Right renal pelvis (tissue), 4 donors: ENCODE data around the gene SSH3. TPM values are rescaled to one million over a fixed set of nuclear protein-coding genes. Genes with fewer than 3 reads are reported as not detected.

ENCODE experiments used
- polyA plus RNA-seq, 4 donors: library from polyadenylated mRNA; unstranded; fragments of 120-200 nt; gene quantifications; one replicate each; pipeline ENCODE4 v1.2.1, GENCODE V29; 2013; ENCODE audit not compliant: insufficient read length in 4 of 4

Gene SSH3
- polyA plus RNA-seq, 4 donors = 24.3 to 32.3 (median 24.6) TPM

Other genes with a start within 250 kb of the SSH3 start
- 10 to 100 TPM in 2 of 4 donors, 1 to 10 TPM in 2; 6.2 to 11.3 (median 9.3) TPM for gene RHOD, start 246.7 kb upstream of the SSH3 start, polyA plus RNA-seq
- gene KDM2A, start 184.3 kb upstream of the SSH3 start, polyA plus RNA-seq = 10 to 100 TPM; 72.3 to 82.1 (median 75.9) TPM
- gene GRK2, start 37.1 kb upstream of the SSH3 start, polyA plus RNA-seq = 10 to 100 TPM; 45.6 to 65.0 (median 49.0) TPM
- gene ANKRD13D, start 14.2 kb upstream of the SSH3 start, polyA plus RNA-seq = 10 to 100 TPM; 21.3 to 32.9 (median 27.4) TPM
- 10 to 100 TPM; 18.7 to 36.1 (median 23.9) TPM for gene POLD4, start 50.0 kb downstream of the SSH3 start, polyA plus RNA-seq
- gene CLCF1, start 70.1 kb downstream of the SSH3 start, polyA plus RNA-seq = 1 to 10 TPM; 4.5 to 6.3 (median 5.1) TPM
- gene RAD9A, start 88.5 kb downstream of the SSH3 start, polyA plus RNA-seq = 10 to 100 TPM; 20.1 to 27.3 (median 21.6) TPM
- gene PPP1CA, start 98.3 kb downstream of the SSH3 start, polyA plus RNA-seq = 100 to 1,000 TPM; 146 to 188 (median 155) TPM
- 1 to 10 TPM; 3.3 to 7.6 (median 5.1) TPM for gene TBC1D10C, start 100.6 kb downstream of the SSH3 start, polyA plus RNA-seq
- 1 to 10 TPM; 1.7 to 2.5 (median 2.3) TPM for gene CARNS1, start 112.1 kb downstream of the SSH3 start, polyA plus RNA-seq
- gene RPS6KB2, start 125.0 kb downstream of the SSH3 start, polyA plus RNA-seq = 10 to 100 TPM; 44.3 to 51.8 (median 45.4) TPM
- gene PTPRCAP, start 134.2 kb downstream of the SSH3 start, polyA plus RNA-seq = 1 to 10 TPM in 3 of 4 donors, under 1 TPM in 1; 0.96 to 2.7 (median 1.4) TPM
- 10 to 100 TPM; 61.7 to 88.8 (median 66.6) TPM for gene CORO1B, start 139.9 kb downstream of the SSH3 start, polyA plus RNA-seq
- not detected for gene GPR152, start 149.2 kb downstream of the SSH3 start, polyA plus RNA-seq
- under 1 TPM; 0.20 to 0.74 (median 0.41) TPM for gene CABP4, start 151.8 kb downstream of the SSH3 start, polyA plus RNA-seq
- 10 to 100 TPM; 43.8 to 73.6 (median 49.3) TPM for gene TMEM134, start 165.7 kb downstream of the SSH3 start, polyA plus RNA-seq
- 10 to 100 TPM; 55.4 to 71.8 (median 59.1) TPM for gene AIP, start 179.5 kb downstream of the SSH3 start, polyA plus RNA-seq
- 10 to 100 TPM; 25.7 to 43.7 (median 32.1) TPM for gene PITPNM1, start 201.8 kb downstream of the SSH3 start, polyA plus RNA-seq
- 10 to 100 TPM; 41.6 to 75.9 (median 49.0) TPM for gene CDK2AP2, start 204.6 kb downstream of the SSH3 start, polyA plus RNA-seq
- gene CABP2, start 219.9 kb downstream of the SSH3 start, polyA plus RNA-seq = under 1 TPM in 2 of 4 donors, not detected in 2; 0.19 to 0.61 TPM